Measurements from ENCODE around the gene EPG5. TPM values are rescaled to one million over a fixed set of nuclear protein-coding genes. Genes with fewer than 3 reads are reported as not detected.
"Not testable (repeated sequence)": the region's sequence is repeated elsewhere in the genome, so short reads cannot be mapped to it uniquely, and the experiment has no call there.

EPG5 gene
- total and polyA plus RNA-seq, 2 donors (not counting 3 experiments of a cell fraction or from before 2014, with no cell fraction given), result 16.7 to 25.6 TPM

- H3K4me2 ChIP-seq (ENCODE audit: insufficient read depth, low read length); H3K4me3 ChIP-seq (replicated peaks in 1 of 3; ENCODE audit: insufficient read depth in 1 of 3, low read depth in 1 of 3, low read length in 3 of 3); BruUV-seq (replicated peaks); H3K9me1 ChIP-seq (replicated peaks; ENCODE audit: control insufficient read depth, extremely low read depth, insufficient read depth, low read length); H3K27me3 ChIP-seq (ENCODE audit: control insufficient read depth in 2 of 2, insufficient read depth in 2 of 2, low read length in 2 of 2); FAIRE-seq; intact Hi-C loops (cut with micrococcal nuclease); H3K79me2 ChIP-seq (ENCODE audit: control insufficient read depth, insufficient read depth, low read length); DNase-seq (ENCODE audit: low read depth, low spot score); POLR2A ChIA-PET; dilution Hi-C loops (cut with MboI; ENCODE audit: extremely low pct_ligation_motif_present, low sequenced_read_pairs); H3K9ac ChIP-seq (replicated peaks; ENCODE audit: extremely low read depth, insufficient read depth, low read length); H2AFZ ChIP-seq (ENCODE audit: low read depth, low read length); H3K9me3 ChIP-seq (replicated peaks; ENCODE audit: control insufficient read depth, insufficient read depth, low read length); H3K4me1 ChIP-seq (ENCODE audit: control insufficient read depth, extremely low read depth, insufficient read depth, low read length); H3K27ac ChIP-seq (ENCODE audit: insufficient read depth, low read depth, low read length); CTCF ChIA-PET; H4K20me1 ChIP-seq (replicated peaks; ENCODE audit: control insufficient read depth, extremely low read depth, insufficient read depth, low read length); H3K36me3 ChIP-seq (ENCODE audit: control insufficient read depth in 2 of 2, extremely low read depth in 1 of 2, insufficient read depth in 2 of 2, low read length in 2 of 2): not testable (repeated sequence)
Observed at GRCh38 chr18:45826716-45827115, 140.4 kb downstream of the EPG5 start.

- H2AFZ ChIP-seq (ENCODE audit: low read depth, low read length), result no peak overlapping the region
- H3K27me3 ChIP-seq (ENCODE audit: control insufficient read depth in 2 of 2, insufficient read depth in 2 of 2, low read length in 2 of 2), result no peaks in the 10 kb centered on the region
- DNase-seq (ENCODE audit: low read depth, low spot score), result no peak
- FAIRE-seq, result no peak
- ChIA-PET POLR2A (no interaction called here), CTCF (no interaction called here)
- H3K79me2 ChIP-seq (ENCODE audit: control insufficient read depth, insufficient read depth, low read length), result no peaks in the 10 kb centered on the region
- no peak overlapping the region for H3K9ac ChIP-seq (replicated peaks; ENCODE audit: extremely low read depth, insufficient read depth, low read length)
- intact Hi-C loops (cut with micrococcal nuclease), result no loop called here
- no peaks in the 10 kb centered on the region for H3K9me3 ChIP-seq (replicated peaks; ENCODE audit: control insufficient read depth, insufficient read depth, low read length)
- H3K4me2 ChIP-seq (ENCODE audit: insufficient read depth, low read length), result no peak overlapping the region
- BruUV-seq (replicated peaks), result no TSS peak
- no peak for TF ChIP-seq GATA2 (IDR thresholded peaks at IDR 0.05; ENCODE audit: insufficient read depth, insufficient read length, low read depth, low read length)
- no peak for TF ChIP-seq POLR2A (IDR thresholded peaks at IDR 0.05; ENCODE audit: low read depth, low read length)
- TF ChIP-seq CTCF (IDR thresholded peaks at IDR 0.05; ENCODE audit: extremely low read depth in 1 of 2, insufficient read depth in 1 of 2, low read depth in 1 of 2, low read length in 2 of 2), result no peak
- TF ChIP-seq MYC (IDR thresholded peaks at IDR 0.05; ENCODE audit: low read depth, low read length), result no peak
- no peaks in the 10 kb centered on the region for H3K36me3 ChIP-seq (ENCODE audit: control insufficient read depth in 2 of 2, extremely low read depth in 1 of 2, insufficient read depth in 2 of 2, low read length in 2 of 2)
- no peaks in the 10 kb centered on the region for H4K20me1 ChIP-seq (replicated peaks; ENCODE audit: control insufficient read depth, extremely low read depth, insufficient read depth, low read length)
- no peak overlapping the region for H3K27ac ChIP-seq (ENCODE audit: insufficient read depth, low read depth, low read length)
- dilution Hi-C loops (cut with MboI; ENCODE audit: extremely low pct_ligation_motif_present, low sequenced_read_pairs), result no loop called here
- H3K4me1 ChIP-seq (ENCODE audit: control insufficient read depth, extremely low read depth, insufficient read depth, low read length), result peaks cover 4% of the 10 kb centered on the region
- H3K9me1 ChIP-seq (replicated peaks; ENCODE audit: control insufficient read depth, extremely low read depth, insufficient read depth, low read length), result no peaks in the 10 kb centered on the region
- no peak overlapping the region for H3K4me3 ChIP-seq (replicated peaks in 1 of 3; ENCODE audit: insufficient read depth in 1 of 3, low read depth in 1 of 3, low read length in 3 of 3)
Observed at GRCh38 chr18:45826084-45826483, 141.0 kb downstream of the EPG5 start.
